K562 (cell line): ENCODE results near the gene CISD3. TPM values are rescaled to one million over a fixed set of nuclear protein-coding genes. Genes with fewer than 3 reads are reported as not detected.
A peak's percentile ranks its signal among the peaks of the same experiment; 100 is the strongest.

Experiments
- ARID1B ChIP-seq: fragments of 450-650 bp; IDR thresholded peaks from 2 replicates; pipeline ENCODE4 v1.6.1; 2016; ENCODE audit warnings: antibody characterized with exemption, mild to moderate bottlenecking, inconsistent platforms
- ARID2 ChIP-seq: fragments of 450-650 bp; IDR thresholded peaks from 2 replicates; pipeline ENCODE4 v1.6.1; 2017; ENCODE audit warnings: antibody characterized with exemption, mild to moderate bottlenecking
- CTCF ChIP-seq, 3 experiments: IDR thresholded peaks in 2 of 3; conservative IDR thresholded peaks in 1 of 3; 2 replicates each; pipeline ENCODE4 v1.5.1; 2011 to 2012; ENCODE audit warnings: low read length in 3 of 3, mild to moderate bottlenecking in 3 of 3, control low read depth in 2 of 3, improper control_type of control experiment in 1 of 3, inconsistent platforms in 1 of 3, low read depth in 1 of 3, mixed read lengths in 1 of 3, moderate library complexity in 1 of 3; ENCODE audit not compliant: insufficient read depth in 2 of 3
- EHMT2 ChIP-seq: fragments of 450-650 bp; IDR thresholded peaks from 2 replicates; pipeline ENCODE4 v1.6.1; 2018; ENCODE audit warnings: antibody characterized with exemption
- HOMEZ ChIP-seq: fragments of 250-450 bp; sonication (Bioruptor Pico); IDR thresholded peaks from 2 replicates; pipeline ENCODE4 v1.4.0; 2020; ENCODE audit warnings: mild to moderate bottlenecking, moderate library complexity
- NCOA2 ChIP-seq, 2 experiments: fragments of 450-650 bp; IDR thresholded peaks; 2 replicates each; pipeline ENCODE4 v1.6.1; 2018; ENCODE audit warnings: mild to moderate bottlenecking in 2 of 2, moderate library complexity in 1 of 2; ENCODE audit not compliant: partially characterized antibody in 2 of 2
- NUFIP1 ChIP-seq: fragments of 450-650 bp; IDR thresholded peaks from 2 replicates; pipeline ENCODE4 v1.6.1; 2018; ENCODE audit not compliant: partially characterized antibody
- PML ChIP-seq: IDR thresholded peaks from 2 replicates; pipeline ENCODE4 v1.6.1; 2012; ENCODE audit warnings: low read length, inconsistent platforms
- SAP30 ChIP-seq: fragments of 200-600 bp; sonication (generic); IDR thresholded peaks from 2 replicates; pipeline ENCODE4 v1.6.1; 2012; ENCODE audit warnings: borderline replicate concordance, low read depth, mild to moderate bottlenecking, moderate library complexity, low read length, control low read depth, inconsistent platforms; ENCODE audit not compliant: insufficient read depth, poor library complexity, severe bottlenecking
- SMC3 ChIP-seq: conservative IDR thresholded peaks from 2 replicates; pipeline ENCODE4 v1.6.1; 2011; ENCODE audit warnings: low read depth, low read length, improper control_type of control experiment; ENCODE audit not compliant: insufficient read depth
- XRCC5 ChIP-seq: fragments of 200-400 bp; formaldehyde crosslinking; IDR thresholded peaks from 2 replicates; pipeline ENCODE4 v1.6.1; 2017; ENCODE audit warnings: low read depth, mild to moderate bottlenecking, low read length
- ZBTB12 ChIP-seq: fragments of 250-450 bp; sonication (Bioruptor Pico); IDR thresholded peaks from 2 replicates; pipeline ENCODE4 v1.4.0; 2020
- ZNF318 ChIP-seq, 2 experiments: fragments of 450-650 bp; IDR thresholded peaks; 2 replicates each; pipeline ENCODE4 v1.6.1; 2016; ENCODE audit warnings: mild to moderate bottlenecking in 2 of 2, borderline replicate concordance in 1 of 2, low read depth in 1 of 2, moderate library complexity in 1 of 2
- ZSCAN29 ChIP-seq: fragments of 450-650 bp; IDR thresholded peaks from 2 replicates; pipeline ENCODE4 v1.6.1; 2017
- polyA plus RNA-seq, 8 experiments: library from polyadenylated mRNA; depleted of rRNA in 4 of 8; stranded (reverse) in 5 of 8; unstranded in 3 of 8; fragments of >200 nt; fragmentation: Nextera tagmentation in 2 of 8; fragmentation: Illumina TruSeq in 1 of 8; extraction: Ambion mirVana in 2 of 8; extraction: Trizol in 1 of 8; gene quantifications; 2 replicates each; pipeline versions ENCODE4 v1.2.1 to v1.2.3, GENCODE V29; 2011 to 2014; ENCODE audit warnings: inconsistent platforms in 1 of 8, missing spikeins in 1 of 8
- total RNA-seq, 7 experiments: library from RNA; depleted of rRNA in 6 of 7; stranded (reverse); fragments of >200 nt in 6 of 7; fragmentation: Illumina TruSeq in 2 of 7; extraction: Trizol in 2 of 7; gene quantifications; 2 replicates each; pipeline versions ENCODE4 v1.2.1 to v1.2.3, GENCODE V29; 2011 to 2021; ENCODE audit warnings: low replicate concordance in 1 of 7

CISD3 gene
- total and polyA plus RNA-seq, 9 of the 15 experiments (the other 6 are each of a cell fraction or from before 2014, with no cell fraction given) = 5.0 to 60.7 (median 15.7) TPM

GRCh38 chr17:38702916-38703741, 27.0 kb upstream of the CISD3 start (continued):
- TF ChIP-seq NCOA2 (IDR thresholded peaks at IDR 0.05; ENCODE audit: partially characterized antibody in 2 of 2) (no peak), XRCC5 (peak; percentile 57; the same call in 1 of the 2 replicates), ZBTB12 (no peak), PML (no peak), ZSCAN29 (no peak), ZNF318 (IDR thresholded peaks at IDR 0.05; ENCODE audit: borderline replicate concordance in 1 of 2, low read depth in 1 of 2) (no peak), CTCF (IDR thresholded peaks at IDR 0.05 in 2 of 3, conservative IDR thresholded peaks at IDR 0.05 in 1 of 3; ENCODE audit: insufficient read depth in 2 of 3, low read depth in 1 of 3, low read length in 3 of 3) (no peak), SAP30 (no peak), SMC3 (no peak), EHMT2 (no peak), HOMEZ (CRISPR knock-in tag) (no peak), ARID2 (no peak), ARID1B (no peak), NUFIP1 (no peak)
